A549 (cell line): ENCODE data around the gene TMEM237.

ENCODE experiments used
- BCL3 ChIP-seq: fragments of >200 bp; sonication (Bioruptor Twin); formaldehyde crosslinking; IDR thresholded peaks from 3 replicates; pipeline ENCODE4 v1.6.1; 2016
- CHD4 ChIP-seq: fragments of 200-600 bp; sonication (generic); IDR thresholded peaks from 2 replicates; pipeline ENCODE4 v1.6.1; 2016; ENCODE audit warnings: antibody characterized with exemption, mild to moderate bottlenecking, borderline replicate concordance
- CTCF ChIP-seq: fragments of >200 bp; sonication (Bioruptor Twin); formaldehyde crosslinking; IDR thresholded peaks from 3 replicates; pipeline ENCODE4 v1.5.1; 2016
- EP300 ChIP-seq, 2 experiments: fragments of >200 bp; sonication (Bioruptor Twin); formaldehyde crosslinking; IDR thresholded peaks; 2 replicates in 1 of 2; 3 replicates in 1 of 2; pipeline ENCODE4 v1.6.1; 2016 to 2017
- ESRRA ChIP-seq: fragments of 150-350 bp; IDR thresholded peaks from 2 replicates; pipeline ENCODE4 v1.6.1; 2014; ENCODE audit warnings: mild to moderate bottlenecking, low read length, borderline replicate concordance
- KDM5A ChIP-seq: fragments of 200-600 bp; sonication (generic); IDR thresholded peaks from 2 replicates; pipeline ENCODE4 v1.6.1; 2016; ENCODE audit warnings: antibody characterized with exemption, mild to moderate bottlenecking
- PBX3 ChIP-seq: IDR thresholded peaks from 2 replicates; pipeline ENCODE4 v1.6.1; 2012
- POLR2A ChIP-seq: IDR thresholded peaks from 2 replicates; pipeline ENCODE4 v1.6.1; 2012; ENCODE audit warnings: mild to moderate bottlenecking, low read length
- POLR2AphosphoS2 ChIP-seq: conservative IDR thresholded peaks from 2 replicates; pipeline ENCODE4 v1.6.1; 2012; ENCODE audit warnings: low read length, improper control_type of control experiment, inconsistent platforms
- ZC3H11A ChIP-seq: fragments of 450-650 bp; IDR thresholded peaks from 2 replicates; pipeline ENCODE4 v1.6.1; 2014; ENCODE audit warnings: antibody characterized with exemption, mild to moderate bottlenecking
- ZSCAN20 ChIP-seq: fragments of 250-450 bp; sonication (Bioruptor Pico); IDR thresholded peaks from 2 replicates; pipeline ENCODE4 v1.8.0; 2022; ENCODE audit warnings: mild to moderate bottlenecking, moderate library complexity

DNA sequence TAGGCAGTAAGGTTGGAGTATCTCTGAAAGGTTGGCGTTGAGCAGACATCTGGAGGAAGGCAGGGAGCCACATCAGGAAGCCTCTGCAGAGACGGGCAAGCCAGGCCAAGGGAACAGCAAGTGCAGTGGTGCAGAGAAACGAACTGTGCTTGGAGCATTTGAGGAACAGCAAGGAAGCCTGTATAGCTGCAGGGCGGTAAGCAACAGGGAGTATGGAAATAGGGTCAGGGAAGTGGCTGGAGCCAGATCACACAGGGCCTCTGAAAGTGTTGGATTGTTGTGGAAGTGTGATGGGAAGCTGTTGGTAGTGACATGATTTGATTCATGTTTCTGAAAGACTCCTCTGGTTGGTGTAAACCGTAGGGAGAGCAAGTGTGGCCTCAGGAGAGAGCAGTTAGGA is 13.4 kb upstream of the TMEM237 start:
- TF ChIP-seq CTCF = no peak
- no peak for TF ChIP-seq POLR2AphosphoS2
- no peak for TF ChIP-seq ZC3H11A
- no peak for TF ChIP-seq EP300 (IDR thresholded peaks at IDR 0.05)
- no peak for TF ChIP-seq CHD4
- no peak for TF ChIP-seq POLR2A
- TF ChIP-seq ZSCAN20 (CRISPR knock-in tag) = no peak
- no peak for TF ChIP-seq PBX3
- TF ChIP-seq KDM5A = no peak
- no peak for TF ChIP-seq ESRRA
- TF ChIP-seq BCL3 = no peak
